ENCODE results near the gene TBC1D2B. TPM values are rescaled to one million over a fixed set of nuclear protein-coding genes. Genes with fewer than 3 reads are reported as not detected.

Gene TBC1D2B
- total RNA-seq, 2 donors from 2014 or later = 54.0 to 58.5 TPM

DNA sequence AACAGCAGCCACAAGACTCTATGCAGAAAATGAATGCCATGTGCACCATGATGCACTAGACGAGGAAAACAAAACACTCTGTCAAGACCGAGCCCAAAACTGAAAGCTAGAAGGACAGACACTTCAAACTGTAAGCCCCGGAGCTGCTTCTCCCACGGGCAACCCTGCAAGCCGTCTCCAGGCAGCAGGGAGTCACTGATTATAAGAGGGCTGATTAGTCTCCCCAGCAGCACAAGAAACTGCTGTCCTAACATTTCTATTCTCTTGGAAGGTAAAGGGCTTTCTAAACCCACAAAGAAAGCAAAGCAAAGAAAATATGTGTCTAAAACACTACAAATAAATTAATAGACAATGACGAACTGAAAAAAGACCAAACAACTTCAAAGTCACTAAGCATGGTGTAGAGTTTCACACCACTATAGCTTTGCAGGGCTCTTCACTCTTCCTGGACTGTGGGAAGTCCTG is 15.5 kb downstream of the TBC1D2B start:
- no peaks in the 10 kb centered on the region for H3K36me3 ChIP-seq
- peaks cover 64 to 81% of the 10 kb centered on the region in 2 donors for H3K4me1 ChIP-seq (ENCODE audit: control insufficient read depth in 1 of 2, low read depth in 2 of 2)
- ATAC-seq (ENCODE audit: insufficient number of reproducible peaks, low FRiP score, low read depth) = no peak
- no peak for DNase-seq (ENCODE audit: low spot score)
- TF ChIP-seq, protein P1, sequence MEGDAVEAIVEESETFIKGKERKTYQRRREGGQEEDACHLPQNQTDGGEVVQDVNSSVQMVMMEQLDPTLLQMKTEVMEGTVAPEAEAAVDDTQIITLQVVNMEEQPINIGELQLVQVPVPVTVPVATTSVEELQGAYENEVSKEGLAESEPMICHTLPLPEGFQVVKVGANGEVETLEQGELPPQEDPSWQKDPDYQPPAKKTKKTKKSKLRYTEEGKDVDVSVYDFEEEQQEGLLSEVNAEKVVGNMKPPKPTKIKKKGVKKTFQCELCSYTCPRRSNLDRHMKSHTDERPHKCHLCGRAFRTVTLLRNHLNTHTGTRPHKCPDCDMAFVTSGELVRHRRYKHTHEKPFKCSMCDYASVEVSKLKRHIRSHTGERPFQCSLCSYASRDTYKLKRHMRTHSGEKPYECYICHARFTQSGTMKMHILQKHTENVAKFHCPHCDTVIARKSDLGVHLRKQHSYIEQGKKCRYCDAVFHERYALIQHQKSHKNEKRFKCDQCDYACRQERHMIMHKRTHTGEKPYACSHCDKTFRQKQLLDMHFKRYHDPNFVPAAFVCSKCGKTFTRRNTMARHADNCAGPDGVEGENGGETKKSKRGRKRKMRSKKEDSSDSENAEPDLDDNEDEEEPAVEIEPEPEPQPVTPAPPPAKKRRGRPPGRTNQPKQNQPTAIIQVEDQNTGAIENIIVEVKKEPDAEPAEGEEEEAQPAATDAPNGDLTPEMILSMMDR (IDR thresholded peaks at IDR 0.05) = no peak
- H3K27ac ChIP-seq = peak overlapping the region in 1 of 2 donors; percentile 26
- peak overlapping the region; percentile 31 for H3K4me3 ChIP-seq
- no peaks in the 10 kb centered on the region for H3K27me3 ChIP-seq (replicated peaks; ENCODE audit: insufficient read depth)
- H3K9me3 ChIP-seq = no peaks in the 10 kb centered on the region

DNA sequence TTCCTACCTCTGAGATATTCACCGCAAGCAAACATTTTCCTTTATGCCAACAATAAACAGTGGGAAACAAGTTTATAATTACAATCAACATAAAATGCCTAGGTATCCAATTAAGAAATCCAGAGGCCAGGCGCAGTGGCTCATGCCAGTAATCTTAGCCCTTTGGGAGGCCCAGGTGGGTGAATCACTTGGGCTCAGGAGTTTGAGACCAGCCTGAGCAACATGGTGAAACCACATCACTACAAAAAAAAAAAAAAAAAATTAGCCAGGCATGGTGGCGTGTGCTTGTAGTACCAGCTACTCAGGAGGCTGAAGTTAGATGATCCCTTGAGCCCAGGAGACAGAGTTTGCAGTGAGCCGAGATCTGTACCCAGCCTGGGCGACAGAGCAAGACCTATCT is 17.3 kb downstream of the TBC1D2B start:
- Histone ChIP-seq H3K36me3 (no peaks in the 10 kb centered on the region), H3K9me3 (no peaks in the 10 kb centered on the region), H3K4me1 (ENCODE audit: control insufficient read depth in 1 of 2, low read depth in 2 of 2) (peaks cover 64 to 81% of the 10 kb centered on the region in 2 donors), H3K4me3 (no peak overlapping the region), H3K27me3 (replicated peaks; ENCODE audit: insufficient read depth) (no peaks in the 10 kb centered on the region), H3K27ac (no peak overlapping the region)
- no peak for ATAC-seq (ENCODE audit: insufficient number of reproducible peaks, low FRiP score, low read depth)
- TF ChIP-seq, protein P1 (IDR thresholded peaks at IDR 0.05) = no peak
- no peak for DNase-seq (ENCODE audit: low spot score)

DNA sequence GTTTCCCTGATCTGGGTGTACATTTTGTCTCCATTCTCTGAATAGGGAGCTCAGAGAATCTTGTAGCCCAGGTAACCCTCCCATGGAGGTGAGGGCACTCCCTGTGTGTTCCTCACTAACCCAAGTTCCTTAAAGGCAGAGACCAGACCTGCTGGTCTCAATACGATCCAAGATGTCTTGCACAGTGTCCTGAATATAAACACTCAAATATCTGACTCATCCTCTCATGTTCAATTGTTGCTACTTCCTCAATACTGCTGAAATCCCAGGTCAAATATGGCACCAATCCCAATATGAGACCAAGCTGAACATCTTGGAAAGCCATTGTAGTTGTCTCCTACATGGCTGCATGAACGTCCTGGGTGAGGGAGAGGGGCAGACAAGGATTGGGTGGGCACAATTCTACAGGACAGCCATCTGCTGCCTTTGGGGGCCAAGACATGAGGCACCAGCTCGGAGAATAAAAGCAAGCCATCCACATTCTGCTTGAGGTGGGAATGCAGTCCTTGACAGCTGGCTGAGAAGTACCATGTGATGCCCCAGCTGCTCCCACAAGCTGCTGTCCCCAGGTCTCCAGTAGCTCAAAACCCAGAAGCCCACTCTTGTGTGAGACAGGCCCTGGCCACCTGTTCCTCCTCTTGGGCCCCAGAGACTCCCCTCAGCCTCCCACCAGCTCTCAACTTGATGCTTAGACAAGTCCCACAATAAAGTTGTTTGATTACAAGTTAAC is 18.2 kb downstream of the TBC1D2B start:
- no peak overlapping the region for H3K4me3 ChIP-seq
- peak overlapping the region in 1 of 2 donors; percentile 66 for H3K27ac ChIP-seq
- DNase-seq (ENCODE audit: low spot score) (no peak), ATAC-seq (ENCODE audit: insufficient number of reproducible peaks, low FRiP score, low read depth) (no peak)
- H3K36me3 ChIP-seq = no peaks in the 10 kb centered on the region
- no peaks in the 10 kb centered on the region for H3K9me3 ChIP-seq
- H3K27me3 ChIP-seq (replicated peaks; ENCODE audit: insufficient read depth) = no peaks in the 10 kb centered on the region
- TF ChIP-seq, protein P1 (IDR thresholded peaks at IDR 0.05) = no peak
- peaks cover 58 to 81% of the 10 kb centered on the region in 2 donors for H3K4me1 ChIP-seq (ENCODE audit: control insufficient read depth in 1 of 2, low read depth in 2 of 2)

DNA sequence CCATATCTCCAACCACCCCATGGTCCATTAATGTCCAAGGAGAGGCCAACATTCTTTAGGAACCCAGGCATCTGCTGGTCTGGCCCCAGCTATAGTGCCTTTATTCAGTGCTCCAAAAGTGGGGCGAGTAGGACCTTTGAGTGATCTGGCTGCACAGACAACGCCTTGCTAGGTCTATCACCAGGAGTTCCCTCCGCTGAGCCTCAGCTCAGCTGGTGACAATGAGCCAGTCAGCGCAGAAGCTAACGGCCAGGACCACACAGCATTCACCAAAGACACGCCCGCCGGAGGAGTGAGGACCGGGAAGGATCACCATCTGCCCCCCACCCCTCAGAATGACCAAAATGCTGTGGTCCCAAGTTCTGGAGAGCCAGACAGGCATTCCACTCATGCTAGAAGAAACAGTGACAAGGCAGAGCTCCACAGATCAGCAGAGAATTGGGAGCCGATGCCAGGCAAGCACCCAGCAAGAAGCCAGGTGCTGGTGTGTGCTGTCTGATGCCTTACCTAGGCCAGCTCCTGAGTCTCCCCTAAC is 19.0 kb downstream of the TBC1D2B start:
- TF ChIP-seq, protein P1 (IDR thresholded peaks at IDR 0.05) = no peak
- Histone ChIP-seq H3K27me3 (replicated peaks; ENCODE audit: insufficient read depth) (no peaks in the 10 kb centered on the region), H3K4me1 (ENCODE audit: control insufficient read depth in 1 of 2, low read depth in 2 of 2) (peaks cover 50 to 73% of the 10 kb centered on the region in 2 donors), H3K36me3 (peaks cover 2% of the 10 kb centered on the region), H3K27ac (peak overlapping the region in 1 of 2 donors; percentile 66), H3K9me3 (no peaks in the 10 kb centered on the region), H3K4me3 (no peak overlapping the region)
- no peak for DNase-seq (ENCODE audit: low spot score)
- no peak for ATAC-seq (ENCODE audit: insufficient number of reproducible peaks, low FRiP score, low read depth)

DNA sequence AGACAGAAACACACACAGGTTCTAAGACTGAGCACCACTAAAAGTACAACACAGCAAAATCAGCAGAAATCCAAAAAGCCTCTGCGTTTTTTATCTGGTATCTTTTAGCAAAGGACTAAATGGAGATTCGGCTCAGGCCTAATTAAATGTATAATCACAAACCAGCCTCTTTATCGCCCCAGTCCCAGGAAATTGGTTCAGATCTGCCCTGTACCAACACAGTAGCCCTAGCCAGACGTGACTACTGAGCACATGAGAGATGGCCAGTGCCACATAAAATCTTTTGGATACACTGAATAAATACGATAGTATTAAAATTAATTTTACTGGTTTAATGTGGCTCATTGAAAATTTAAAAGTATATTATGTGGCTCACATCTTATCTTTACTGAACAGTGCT is 19.7 kb downstream of the TBC1D2B start:
- Histone ChIP-seq H3K4me1 (ENCODE audit: control insufficient read depth in 1 of 2, low read depth in 2 of 2) (peaks cover 48 to 73% of the 10 kb centered on the region in 2 donors), H3K9me3 (no peaks in the 10 kb centered on the region), H3K27me3 (replicated peaks; ENCODE audit: insufficient read depth) (no peaks in the 10 kb centered on the region), H3K4me3 (no peak overlapping the region), H3K27ac (peak overlapping the region; percentile 4 to 66), H3K36me3 (peaks cover 8% of the 10 kb centered on the region)
- DNase-seq (ENCODE audit: low spot score) (no peak), ATAC-seq (ENCODE audit: insufficient number of reproducible peaks, low FRiP score, low read depth) (no peak)
- TF ChIP-seq, protein P1 (IDR thresholded peaks at IDR 0.05) = no peak
